HCT116 (cell line): Measurements from ENCODE around the gene NUDT4B. TPM values are rescaled to one million over a fixed set of nuclear protein-coding genes. Genes with fewer than 3 reads are reported as not detected.
"Not testable (repeated sequence)": the region's sequence is repeated elsewhere in the genome, so short reads cannot be mapped to it uniquely, and the experiment has no call there.

ENCODE experiments used
- ATAC-seq: fragments of 200-7000 bp; cut with Tn5 transposase; 2 replicates; pipeline ENCODE4 v1.9.1; 2020; ENCODE audit warnings: mild to moderate bottlenecking, moderate library complexity
- BruUV-seq: library from RNA; stranded (reverse); fragments of 400-500 nt; replicated peaks from 2 replicates; lab custom pipeline; 2021; lab: Mats Ljungman, UMichigan
- CTCF ChIA-PET: fragments of 300-600 bp; sonication (Branson Sonifier 250); formaldehyde crosslinking; loops from one replicate; lab custom pipeline; 2021; ENCODE audit warnings: antibody characterized with exemption; lab: Charles Lee
- POLR2A ChIA-PET: fragments of 300-600, 350-600 bp; sonication (Branson Sonifier 250); formaldehyde crosslinking; loops from one replicate; lab custom pipeline; 2021; ENCODE audit warnings: antibody characterized with exemption; lab: Charles Lee
- RAD21 ChIA-PET, 2 experiments: fragments of 300-600 bp; sonication (Branson Sonifier 250); formaldehyde crosslinking; loops; one replicate each; lab custom pipeline; 2023; ENCODE audit warnings: low total read pairs in 2 of 2; ENCODE audit not compliant: uncharacterized antibody in 2 of 2, unreplicated experiment in 2 of 2, low non-redundant PET in 1 of 2; lab: Charles Lee
- DNase-seq: peaks from one replicate; pipeline ENCODE4 v3.0.0-alpha.2; 2010; ENCODE audit warnings: low read depth, low spot score
- H2AFZ ChIP-seq: fragments of 200-600 bp; shearing (Covaris generic), sonication (generic); 2 replicates; pipeline ENCODE4 v1.6.1; 2017; ENCODE audit warnings: low read depth, mixed run types, mixed read lengths, antibody characterized with exemption, low read length; ENCODE audit not compliant: poor library complexity, severe bottlenecking
- H3K27ac ChIP-seq: 2 replicates; pipeline ENCODE4 v1.5.1; 2012; ENCODE audit warnings: low read depth, low read length
- H3K27me3 ChIP-seq: fragments of 200-600 bp; sonication (generic); 2 replicates; pipeline ENCODE4 v1.6.1; 2016; ENCODE audit warnings: mixed run types, low read length, mixed read lengths; ENCODE audit not compliant: insufficient read depth
- H3K36me3 ChIP-seq, 2 experiments: fragments of 200-500 bp in 1 of 2; fragments of 200-600 bp in 1 of 2; sonication (Bioruptor generic) in 1 of 2; sonication (generic) in 1 of 2; 2 replicates each; pipeline versions ENCODE4 v1.5.1 to v1.6.1; 2014 to 2016; ENCODE audit warnings: low read length in 2 of 2, inconsistent platforms in 1 of 2, mixed read lengths in 1 of 2, mixed run types in 1 of 2; ENCODE audit not compliant: insufficient read depth in 2 of 2, control insufficient read depth in 1 of 2
- H3K4me1 ChIP-seq, 2 experiments: fragments of 200-600 bp in 1 of 2; sonication (generic) in 1 of 2; 2 replicates each; pipeline versions ENCODE4 v1.5.1 to v1.6.1; 2012 to 2017; ENCODE audit warnings: low read length in 2 of 2, inconsistent platforms in 1 of 2, mild to moderate bottlenecking in 1 of 2, mixed read lengths in 1 of 2, mixed run types in 1 of 2, moderate library complexity in 1 of 2; ENCODE audit not compliant: insufficient read depth in 2 of 2, control insufficient read depth in 1 of 2
- H3K4me2 ChIP-seq: fragments of 200-600 bp; sonication (generic); 2 replicates; pipeline ENCODE4 v1.6.1; 2017; ENCODE audit warnings: mixed run types, low read length, mixed read lengths
- H3K4me3 ChIP-seq, 2 experiments: fragments of 200-600 bp in 1 of 2; sonication (generic) in 1 of 2; replicated peaks in 1 of 2; 2 replicates each; pipeline ENCODE4 v1.5.1; 2011 to 2016; ENCODE audit warnings: low read length in 2 of 2, control low read depth in 1 of 2, low read depth in 1 of 2, mild to moderate bottlenecking in 1 of 2, mixed read lengths in 1 of 2, mixed run types in 1 of 2
- H3K79me2 ChIP-seq: fragments of 200-600 bp; sonication (generic); 2 replicates; pipeline ENCODE4 v1.6.1; 2017; ENCODE audit warnings: mild to moderate bottlenecking, mixed run types, low read length, moderate library complexity, mixed read lengths; ENCODE audit not compliant: insufficient read depth
- H3K9ac ChIP-seq: fragments of 200-600 bp; sonication (generic); 2 replicates; pipeline ENCODE4 v1.6.1; 2016; ENCODE audit warnings: low read length, mixed read lengths
- H3K9me2 ChIP-seq: fragments of 200-600 bp; sonication (generic), shearing (Covaris generic); 2 replicates; pipeline ENCODE4 v1.6.1; 2017; ENCODE audit warnings: mixed run types, mild to moderate bottlenecking, moderate library complexity; ENCODE audit not compliant: insufficient read depth
- H3K9me3 ChIP-seq, 2 experiments: fragments of 200-500 bp in 1 of 2; fragments of 200-600 bp in 1 of 2; sonication (Bioruptor generic) in 1 of 2; sonication (generic) in 1 of 2; 2 replicates each; pipeline ENCODE4 v1.6.1; 2014 to 2017; ENCODE audit warnings: low read length in 2 of 2, mixed read lengths in 2 of 2, inconsistent platforms in 1 of 2, low read depth in 1 of 2, mild to moderate bottlenecking in 1 of 2, mixed run types in 1 of 2, moderate library complexity in 1 of 2; ENCODE audit not compliant: control insufficient read depth in 1 of 2, insufficient read depth in 1 of 2
- H4K20me1 ChIP-seq: fragments of 200-600 bp; sonication (generic), shearing (Covaris generic); 2 replicates; pipeline ENCODE4 v1.6.1; 2017; ENCODE audit warnings: mixed run types, mild to moderate bottlenecking, moderate library complexity; ENCODE audit not compliant: insufficient read depth
- intact Hi-C: fragments of 100-400 bp; cut with micrococcal nuclease; formaldehyde crosslinking; loops from 2 replicates; pipeline ENCODE4 v1.10.0; 2022
- total RNA-seq: library from RNA; stranded (reverse); gene quantifications from one replicate; pipeline ENCODE4 v1.2.1, GENCODE V29; 2021; ENCODE audit not compliant: unreplicated experiment

NUDT4B gene
- total RNA-seq, 1 experiment from 2014 or later, result 0.74 TPM

GRCh38 chr1:148768541-148768940 is 20.0 kb downstream of the NUDT4B start:
- H3K9me3 ChIP-seq, H4K20me1 ChIP-seq, CTCF ChIA-PET, H3K9ac ChIP-seq, ATAC-seq, H3K27me3 ChIP-seq, H3K36me3 ChIP-seq, H2AFZ ChIP-seq, H3K4me3 ChIP-seq, BruUV-seq, intact Hi-C loops, H3K27ac ChIP-seq, H3K79me2 ChIP-seq, H3K4me1 ChIP-seq, H3K9me2 ChIP-seq, POLR2A ChIA-PET, H3K4me2 ChIP-seq, RAD21 ChIA-PET, DNase-seq: not testable (repeated sequence)

GRCh38 chr1:148769495-148769894 is 20.9 kb downstream of the NUDT4B start:
- H3K79me2 ChIP-seq, H3K27me3 ChIP-seq, H3K9me3 ChIP-seq, H3K9ac ChIP-seq, intact Hi-C loops, BruUV-seq, H3K36me3 ChIP-seq, H3K27ac ChIP-seq, H2AFZ ChIP-seq, ATAC-seq, H3K4me3 ChIP-seq, DNase-seq, H4K20me1 ChIP-seq, H3K4me2 ChIP-seq, H3K9me2 ChIP-seq, CTCF ChIA-PET, RAD21 ChIA-PET, POLR2A ChIA-PET, H3K4me1 ChIP-seq: not testable (repeated sequence)

- H3K9me2 ChIP-seq, H3K9ac ChIP-seq, POLR2A ChIA-PET, H3K27ac ChIP-seq, DNase-seq, RAD21 ChIA-PET, CTCF ChIA-PET, H3K4me1 ChIP-seq, intact Hi-C loops, H3K4me3 ChIP-seq, H4K20me1 ChIP-seq, H2AFZ ChIP-seq, H3K79me2 ChIP-seq, H3K4me2 ChIP-seq, H3K9me3 ChIP-seq, H3K36me3 ChIP-seq, H3K27me3 ChIP-seq, ATAC-seq, BruUV-seq: not testable (repeated sequence)
Observed at GRCh38 chr1:148773690-148774089, 25.1 kb downstream of the NUDT4B start.

- RAD21 ChIA-PET, H3K79me2 ChIP-seq, H3K36me3 ChIP-seq, H4K20me1 ChIP-seq, DNase-seq, ATAC-seq, H3K4me2 ChIP-seq, BruUV-seq, H3K4me1 ChIP-seq, H3K27me3 ChIP-seq, intact Hi-C loops, H2AFZ ChIP-seq, H3K9me2 ChIP-seq, H3K9me3 ChIP-seq, POLR2A ChIA-PET, H3K27ac ChIP-seq, H3K4me3 ChIP-seq, H3K9ac ChIP-seq, CTCF ChIA-PET: not testable (repeated sequence)
Observed at GRCh38 chr1:148774102-148774501, 25.5 kb downstream of the NUDT4B start.

- H3K27me3 ChIP-seq, RAD21 ChIA-PET: not testable (repeated sequence)
Observed at GRCh38 chr1:148775263-148775662, 26.7 kb downstream of the NUDT4B start.

More at GRCh38 chr1:148775263-148775662, 26.7 kb downstream of the NUDT4B start:
- H3K9ac ChIP-seq, ATAC-seq, CTCF ChIA-PET, intact Hi-C loops, POLR2A ChIA-PET, H2AFZ ChIP-seq, H3K9me2 ChIP-seq, H3K9me3 ChIP-seq, H3K36me3 ChIP-seq, H3K4me1 ChIP-seq, DNase-seq, H3K27ac ChIP-seq, BruUV-seq, H3K79me2 ChIP-seq, H4K20me1 ChIP-seq, H3K4me2 ChIP-seq, H3K4me3 ChIP-seq: not testable (repeated sequence)
